ENCODE data around the gene COL5A1.

Gene COL5A1

DNA sequence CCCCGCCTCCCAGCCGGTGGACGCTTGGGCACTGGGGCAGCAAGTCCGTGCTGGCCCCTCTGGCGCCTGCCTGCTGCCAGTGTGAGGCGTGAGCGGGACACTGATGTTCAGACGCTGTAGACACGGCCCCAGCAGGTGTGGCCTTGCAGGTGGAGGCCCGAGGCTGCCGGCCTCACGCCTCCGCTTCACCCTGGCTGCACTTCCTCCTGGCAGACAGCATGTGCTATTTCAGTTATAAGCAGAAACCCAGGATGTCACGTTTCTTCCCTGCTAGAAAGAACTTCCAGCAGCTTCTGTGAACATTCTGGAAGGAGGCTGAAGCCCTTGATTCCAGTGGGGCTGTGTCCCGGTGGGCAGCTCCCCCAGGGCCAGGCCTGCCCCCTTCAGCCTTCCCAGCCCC lies 124.2 kb downstream of the COL5A1 start:
- H3K27ac ChIP-seq = peak overlapping the region; percentile 88
- peaks cover 96% of the 10 kb centered on the region for H3K4me1 ChIP-seq
- H3K4me3 ChIP-seq = peak overlapping the region; percentile 58; the same call in 1 of the 2 replicates
- peak overlapping the region; percentile 94 for H3K4me2 ChIP-seq
- H3K27me3 ChIP-seq = no peaks in the 10 kb centered on the region
- peak overlapping the region; percentile 54 for H3K9ac ChIP-seq
- H4K20me1 ChIP-seq = no peaks in the 10 kb centered on the region
- TF ChIP-seq Cebpa-rat (IDR thresholded peaks at IDR 0.05) = no peak
- H3K36me3 ChIP-seq = peaks cover 8% of the 10 kb centered on the region; the same call in 1 of the 2 replicates
- no peaks in the 10 kb centered on the region for H3K9me3 ChIP-seq

DNA sequence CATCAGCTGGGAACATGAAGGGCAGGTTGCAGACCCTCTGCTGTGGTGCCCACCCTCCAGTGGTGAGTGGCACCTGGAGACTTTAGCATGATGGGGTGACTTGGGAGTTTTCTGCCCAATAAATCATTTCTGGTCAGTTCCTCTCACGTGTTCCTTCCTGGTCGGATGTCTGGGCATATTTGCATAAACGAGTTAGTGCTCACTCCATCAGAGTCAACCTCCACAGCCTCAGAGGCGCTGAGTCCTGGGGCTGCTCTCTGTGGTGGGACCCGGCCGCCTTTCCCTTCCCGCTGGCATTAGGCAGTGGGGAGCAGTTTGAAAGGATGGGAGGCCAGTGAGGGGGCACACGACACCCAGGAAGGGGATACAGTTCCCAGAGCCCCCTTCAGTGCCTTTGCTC lies 125.0 kb downstream of the COL5A1 start:
- TF ChIP-seq Cebpa-rat (IDR thresholded peaks at IDR 0.05) = no peak
- H4K20me1 ChIP-seq = no peaks in the 10 kb centered on the region
- H3K9ac ChIP-seq = peak overlapping the region; percentile 54
- peak overlapping the region; percentile 94 for H3K4me2 ChIP-seq
- H3K27ac ChIP-seq = peak overlapping the region; percentile 88
- H3K36me3 ChIP-seq = no peaks in the 10 kb centered on the region
- H3K27me3 ChIP-seq = no peaks in the 10 kb centered on the region
- no peaks in the 10 kb centered on the region for H3K9me3 ChIP-seq
- peak overlapping the region; percentile 58 for H3K4me3 ChIP-seq
- H3K4me1 ChIP-seq = peaks cover 96% of the 10 kb centered on the region

DNA sequence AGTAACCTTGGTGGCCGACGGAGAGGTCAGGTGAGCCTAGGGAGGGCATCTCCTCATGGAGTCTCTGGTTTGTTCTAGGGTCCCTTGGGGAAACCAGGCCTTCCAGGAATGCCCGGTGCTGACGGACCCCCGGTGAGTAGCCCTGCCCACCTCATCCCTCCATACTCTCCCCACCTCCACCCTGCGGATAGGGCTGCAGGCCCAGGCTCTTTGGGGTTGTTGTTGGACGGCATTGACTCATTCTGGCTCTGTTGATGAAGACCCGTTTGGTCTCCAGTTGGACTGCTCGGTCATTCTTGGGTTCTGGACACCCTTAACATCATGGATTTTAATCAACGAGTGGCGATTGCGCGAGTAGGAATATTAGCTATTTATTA lies 126.7 kb downstream of the COL5A1 start:
- peak overlapping the region; percentile 58; the same call in 1 of the 2 replicates for H3K4me3 ChIP-seq
- peak overlapping the region; percentile 94 for H3K4me2 ChIP-seq
- no peak for TF ChIP-seq Cebpa-rat (IDR thresholded peaks at IDR 0.05)
- no peaks in the 10 kb centered on the region for H3K27me3 ChIP-seq
- peaks cover 13% of the 10 kb centered on the region for H3K36me3 ChIP-seq
- H4K20me1 ChIP-seq = no peaks in the 10 kb centered on the region
- H3K4me1 ChIP-seq = peaks cover 96% of the 10 kb centered on the region
- H3K9me3 ChIP-seq = no peaks in the 10 kb centered on the region
- peak overlapping the region; percentile 54; the same call in 1 of the 2 replicates for H3K9ac ChIP-seq
- peak overlapping the region; percentile 88 for H3K27ac ChIP-seq

DNA sequence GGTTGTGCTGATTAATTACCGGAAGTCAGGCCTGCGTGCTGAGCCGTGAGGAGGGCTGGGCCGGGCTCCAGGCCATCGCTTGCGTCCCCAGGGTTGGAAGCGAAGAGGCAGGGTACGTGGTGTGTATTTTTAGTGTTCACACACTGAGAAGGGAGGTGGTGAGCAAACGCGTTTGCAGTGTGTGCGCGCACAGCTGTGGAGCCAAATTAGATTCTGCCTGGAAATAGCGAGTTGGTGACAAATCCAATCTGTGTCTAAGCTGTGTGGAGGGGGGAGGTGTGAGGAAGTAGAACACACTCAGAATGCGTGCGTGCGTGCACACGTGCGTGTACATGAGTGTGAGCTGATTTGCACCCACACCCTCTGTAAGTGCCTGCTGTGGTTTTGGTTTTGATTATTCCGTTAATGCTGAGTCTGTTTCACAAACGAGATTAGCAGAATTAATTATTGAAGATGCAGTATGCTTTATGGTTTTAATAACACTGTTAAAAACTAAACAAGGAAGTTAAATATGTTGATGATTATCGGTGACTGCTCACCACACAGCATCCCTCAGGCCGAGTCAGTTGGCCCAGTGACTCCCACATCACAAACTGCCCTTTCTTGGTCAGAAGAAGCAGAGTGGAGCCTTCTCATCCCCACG lies 127.2 kb downstream of the COL5A1 start:
- Histone ChIP-seq H3K27me3 (no peaks in the 10 kb centered on the region), H3K9ac (peak overlapping the region; percentile 54), H3K36me3 (peaks cover 18% of the 10 kb centered on the region), H3K4me2 (peak overlapping the region; percentile 94), H3K27ac (peak overlapping the region; percentile 88), H3K4me3 (peak overlapping the region; percentile 58), H4K20me1 (no peaks in the 10 kb centered on the region), H3K9me3 (no peaks in the 10 kb centered on the region), H3K4me1 (peaks cover 97% of the 10 kb centered on the region)
- TF ChIP-seq Cebpa-rat (IDR thresholded peaks at IDR 0.05) = no peak

DNA sequence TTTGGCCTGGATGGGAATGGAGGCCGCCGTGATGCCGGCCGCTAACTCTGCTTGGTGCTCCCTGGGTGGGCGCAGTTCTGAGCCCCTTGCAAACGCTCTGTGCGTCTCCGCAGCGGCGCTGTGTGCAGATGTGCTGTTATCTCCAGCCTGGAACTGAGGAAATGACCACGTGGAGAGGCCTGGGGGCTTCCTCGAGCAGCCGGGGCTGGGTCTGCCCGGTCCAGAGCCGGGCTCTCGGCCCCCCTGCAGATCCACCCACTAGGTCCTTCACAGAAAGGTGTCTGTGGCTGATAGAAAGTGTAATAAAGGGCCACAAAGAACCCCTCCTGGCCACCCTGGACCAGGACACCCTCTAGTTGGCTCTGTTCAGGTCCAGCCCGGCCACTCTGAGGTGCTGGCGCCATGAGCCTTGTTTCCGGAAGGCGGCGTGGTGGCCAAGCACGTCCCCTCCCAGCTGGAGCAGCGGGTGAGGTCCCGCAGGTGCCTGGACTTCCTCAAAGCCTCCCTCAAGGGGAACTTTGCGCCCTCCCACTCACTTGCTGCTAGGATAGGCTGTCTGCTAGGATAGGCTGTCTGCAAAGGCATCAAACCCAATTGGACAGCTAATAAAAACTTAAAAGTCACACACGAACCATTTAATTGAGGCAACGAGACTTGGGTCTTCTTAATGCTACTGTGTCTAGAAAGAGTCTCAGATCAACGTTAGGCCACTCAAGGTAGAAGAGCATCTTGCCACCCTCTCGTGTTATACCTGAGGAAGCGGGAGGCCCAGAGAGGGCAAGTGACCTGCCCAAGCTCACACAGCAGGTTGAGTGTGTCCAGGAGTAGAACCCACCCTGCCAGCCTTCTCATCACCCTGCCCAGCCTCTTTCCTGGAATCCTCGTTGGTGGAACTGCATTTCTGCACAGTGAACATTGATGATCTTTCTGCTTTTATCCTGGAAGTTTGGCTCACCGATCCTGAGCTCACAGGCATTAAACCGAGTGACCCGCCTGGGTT lies 129.7 kb downstream of the COL5A1 start:
- Histone ChIP-seq H3K4me2 (peak overlapping the region; percentile 94), H3K27me3 (no peaks in the 10 kb centered on the region), H3K27ac (peak overlapping the region; percentile 88), H3K36me3 (peaks cover 43% of the 10 kb centered on the region), H3K9ac (peak overlapping the region; percentile 74), H4K20me1 (no peaks in the 10 kb centered on the region), H3K4me3 (peak overlapping the region; percentile 56), H3K4me1 (peaks cover 98% of the 10 kb centered on the region), H3K9me3 (no peaks in the 10 kb centered on the region)
- TF ChIP-seq Cebpa-rat (IDR thresholded peaks at IDR 0.05) = no peak

DNA sequence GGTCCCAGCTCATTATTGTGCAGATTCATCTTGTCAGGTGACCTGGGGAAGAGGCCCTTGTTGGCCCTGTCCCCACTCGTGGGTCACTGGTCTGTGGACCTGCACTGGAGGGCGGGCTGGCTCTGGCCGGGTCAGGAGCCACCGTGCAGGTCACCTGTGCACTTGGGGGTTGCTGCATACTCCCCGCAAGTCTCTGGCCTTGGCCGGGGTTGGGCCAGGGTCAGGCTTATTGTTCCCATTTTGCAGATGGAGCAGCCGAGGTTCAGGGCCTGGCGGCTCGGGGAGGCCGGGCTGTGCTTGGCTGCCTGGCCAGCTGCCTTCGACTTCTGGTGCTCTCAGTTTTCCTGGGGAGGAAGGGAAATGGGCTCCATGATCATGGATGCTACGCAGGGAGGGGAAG lies 130.7 kb downstream of the COL5A1 start:
- peak overlapping the region; percentile 94 for H3K4me2 ChIP-seq
- 0 out of 2 replicates have a peak overlapping the region, but pooled peaks have one; percentile 21 for H3K9ac ChIP-seq
- peak overlapping the region; percentile 88 for H3K27ac ChIP-seq
- no peak for TF ChIP-seq Cebpa-rat (IDR thresholded peaks at IDR 0.05)
- no peak overlapping the region for H3K4me3 ChIP-seq
- no peaks in the 10 kb centered on the region for H3K9me3 ChIP-seq
- H3K27me3 ChIP-seq = no peaks in the 10 kb centered on the region
- no peaks in the 10 kb centered on the region; the same call in 1 of the 2 replicates for H4K20me1 ChIP-seq
- H3K36me3 ChIP-seq = peaks cover 53% of the 10 kb centered on the region
- peaks cover 95% of the 10 kb centered on the region for H3K4me1 ChIP-seq

DNA sequence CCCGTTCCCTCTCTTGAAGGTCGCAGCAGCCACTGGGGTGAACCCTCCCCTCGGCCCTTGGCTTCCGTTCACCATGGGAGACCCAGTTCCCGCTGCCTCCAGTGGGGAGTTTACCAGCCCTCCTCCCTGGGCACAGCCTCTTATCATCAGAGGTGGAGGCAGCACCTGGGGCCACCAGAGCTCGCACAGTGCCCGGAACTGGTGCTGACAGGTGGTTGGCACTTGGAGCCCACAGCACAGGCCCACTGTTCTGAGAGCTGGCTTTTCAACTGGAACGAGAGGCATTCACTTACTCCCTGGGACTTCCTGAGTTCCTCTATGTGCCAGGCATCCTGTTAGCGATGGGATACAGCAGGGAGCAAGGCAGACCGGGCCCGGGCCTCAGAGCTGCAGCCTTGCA lies 132.2 kb downstream of the COL5A1 start:
- H3K4me2 ChIP-seq = peak overlapping the region; percentile 94; the same call in 1 of the 2 replicates
- no peak for TF ChIP-seq Cebpa-rat (IDR thresholded peaks at IDR 0.05)
- no peak overlapping the region for H3K4me3 ChIP-seq
- peak overlapping the region; percentile 55 for H3K27ac ChIP-seq
- peaks cover 10% of the 10 kb centered on the region for H4K20me1 ChIP-seq
- no peaks in the 10 kb centered on the region for H3K27me3 ChIP-seq
- H3K36me3 ChIP-seq = peaks cover 67% of the 10 kb centered on the region
- H3K9me3 ChIP-seq = no peaks in the 10 kb centered on the region
- H3K4me1 ChIP-seq = peaks cover 95% of the 10 kb centered on the region
- 0 out of 2 replicates have a peak overlapping the region, but pooled peaks have one; percentile 21 for H3K9ac ChIP-seq

DNA sequence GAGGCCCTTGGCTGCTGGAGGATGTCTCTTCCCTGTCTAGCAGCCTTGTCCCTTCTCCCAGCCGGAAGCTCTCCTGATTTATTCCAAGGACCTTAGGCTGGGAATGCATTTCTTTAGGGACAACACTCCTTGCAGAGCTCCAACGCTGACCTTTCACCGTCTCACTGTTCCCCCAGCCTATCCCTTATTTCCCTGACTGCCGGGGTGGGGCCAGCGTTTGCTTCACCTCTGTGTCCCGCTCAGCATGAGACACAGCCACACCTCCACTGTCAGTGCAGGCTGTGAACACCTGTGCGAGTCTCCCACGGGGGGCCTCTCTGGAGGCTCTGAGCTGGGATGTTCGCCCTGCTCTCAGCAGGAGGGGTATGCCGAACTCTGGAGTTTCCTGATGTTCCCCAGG lies 132.8 kb downstream of the COL5A1 start:
- Histone ChIP-seq H3K27ac (0 out of 2 replicates have a peak overlapping the region, but pooled peaks have one; percentile 55), H3K9me3 (no peaks in the 10 kb centered on the region), H3K4me1 (peaks cover 95% of the 10 kb centered on the region), H3K4me2 (peak overlapping the region; percentile 94; the same call in 1 of the 2 replicates), H3K4me3 (no peak overlapping the region), H3K27me3 (no peaks in the 10 kb centered on the region), H4K20me1 (peaks cover 14% of the 10 kb centered on the region), H3K36me3 (peaks cover 73% of the 10 kb centered on the region), H3K9ac (no peak overlapping the region)
- no peak for TF ChIP-seq Cebpa-rat (IDR thresholded peaks at IDR 0.05)

DNA sequence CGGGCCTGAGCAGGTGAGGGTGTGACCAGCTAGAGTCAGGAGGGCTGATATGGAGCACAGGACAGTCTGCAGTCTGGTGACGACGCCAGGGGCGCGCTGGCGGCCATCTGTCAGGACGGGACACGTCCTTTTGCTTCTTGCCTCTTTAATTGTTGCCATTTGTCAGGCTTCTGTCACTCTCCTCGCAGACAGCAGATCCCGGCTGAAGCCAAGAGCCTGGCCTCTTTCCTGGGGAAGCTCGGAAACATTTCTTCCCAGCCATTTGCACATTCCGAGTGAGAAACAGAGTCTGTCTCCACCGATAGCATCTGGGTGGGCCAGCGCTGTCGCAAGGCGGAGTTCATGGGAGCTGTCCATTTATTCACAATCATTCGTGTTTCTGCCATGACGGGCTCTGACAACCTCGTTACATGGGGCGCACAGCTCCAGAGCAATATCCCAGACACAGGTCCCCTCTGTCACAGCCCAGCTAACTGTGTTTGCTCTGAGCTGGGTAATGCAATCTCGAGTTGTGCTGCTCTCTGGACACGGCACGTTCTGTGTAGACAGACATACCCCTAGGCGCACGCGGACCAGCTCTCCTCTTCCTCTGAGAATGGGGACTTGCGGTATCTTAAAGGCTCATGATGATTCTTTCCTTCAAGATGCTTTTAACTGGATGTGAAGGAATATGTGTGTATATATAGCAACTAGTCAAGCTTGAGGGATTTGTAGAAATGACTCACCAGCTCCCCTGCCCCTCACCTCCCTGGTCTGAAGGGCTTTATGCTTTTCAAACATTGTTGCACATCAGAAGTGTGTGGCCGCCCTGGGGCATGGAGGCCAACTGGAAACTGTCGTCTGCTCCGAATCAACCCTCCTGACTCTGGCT lies 133.7 kb downstream of the COL5A1 start:
- no peak overlapping the region for H3K27ac ChIP-seq
- peaks cover 95% of the 10 kb centered on the region for H3K4me1 ChIP-seq
- H3K9me3 ChIP-seq = no peaks in the 10 kb centered on the region
- TF ChIP-seq Cebpa-rat (IDR thresholded peaks at IDR 0.05) = no peak
- H3K36me3 ChIP-seq = peaks cover 80% of the 10 kb centered on the region
- H3K4me2 ChIP-seq = peak overlapping the region; percentile 94; the same call in 1 of the 2 replicates
- no peak overlapping the region for H3K9ac ChIP-seq
- no peak overlapping the region for H3K4me3 ChIP-seq
- H4K20me1 ChIP-seq = peaks cover 22% of the 10 kb centered on the region
- no peaks in the 10 kb centered on the region for H3K27me3 ChIP-seq
